CD4-positive, alpha-beta T cell treated with Interleukin-2 at 100 ng/mL for 4 hours (primary cell): Measurements from ENCODE around the gene FAR2.
"Not testable (repeated sequence)": the region's sequence is repeated elsewhere in the genome, so short reads cannot be mapped to it uniquely, and the experiment has no call there.

Source experiments
- DNase-seq: peaks from one replicate; pipeline ENCODE4 v3.0.0-alpha.2; 2020; ENCODE audit warnings: low spot score

The FAR2 gene

DNA sequence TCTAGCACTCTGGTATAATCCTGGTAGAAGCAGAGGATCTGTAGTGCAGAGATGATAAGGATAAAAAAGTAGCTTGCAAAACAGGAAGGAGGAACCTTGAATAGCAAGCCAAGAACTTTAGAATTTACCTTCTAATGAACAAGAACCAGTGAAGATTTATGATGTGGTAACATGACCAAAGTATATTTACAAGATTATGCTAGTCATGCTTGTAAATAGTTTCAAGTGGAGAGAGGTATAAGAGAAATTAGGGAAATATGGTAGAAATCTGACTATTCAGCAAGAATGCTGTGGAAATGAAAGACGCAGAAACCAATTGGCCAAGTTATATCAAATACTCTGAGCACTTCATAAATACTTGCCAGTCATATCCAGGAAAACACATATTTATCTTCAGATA, 184.1 kb downstream of the FAR2 start:
- no peak for DNase-seq

DNA sequence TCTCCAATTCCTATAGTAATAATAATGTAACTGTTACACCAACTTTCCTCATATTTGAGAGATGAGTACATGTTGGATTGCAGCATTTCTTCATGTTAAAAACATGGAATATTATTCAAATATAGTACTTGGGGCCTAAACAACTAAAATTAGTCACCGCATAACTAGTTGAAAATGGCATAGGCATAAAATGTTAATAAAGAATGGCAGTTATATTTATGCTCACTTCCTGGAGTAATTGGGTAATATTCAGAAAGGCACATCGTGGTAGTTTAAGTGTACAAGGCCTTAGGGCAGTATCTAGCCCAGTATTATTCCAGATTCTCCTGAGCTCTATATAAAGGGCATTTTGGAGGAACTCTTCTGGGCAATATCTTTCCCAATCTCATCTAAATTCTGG, 185.9 kb downstream of the FAR2 start:
- no peak for DNase-seq

DNA sequence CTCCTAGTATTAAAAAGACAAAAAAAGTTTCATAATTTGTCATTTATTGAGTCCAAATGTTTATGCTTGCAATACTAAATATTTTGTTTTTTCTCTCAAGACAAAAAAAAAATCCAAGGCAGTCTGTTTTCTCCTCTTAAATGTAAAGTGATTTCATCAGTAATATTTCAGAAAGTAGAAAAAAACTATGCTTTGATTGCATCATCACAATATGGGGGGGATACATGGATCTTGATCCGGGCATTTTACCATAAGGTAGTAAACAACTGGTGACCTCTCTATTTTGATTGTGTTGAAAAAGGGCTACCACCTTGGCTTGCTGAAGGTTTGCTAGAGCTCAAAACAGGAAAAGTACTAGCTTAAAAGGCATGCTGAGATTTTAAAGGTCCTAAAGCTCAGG, 188.2 kb downstream of the FAR2 start:
- no peak for DNase-seq

DNA sequence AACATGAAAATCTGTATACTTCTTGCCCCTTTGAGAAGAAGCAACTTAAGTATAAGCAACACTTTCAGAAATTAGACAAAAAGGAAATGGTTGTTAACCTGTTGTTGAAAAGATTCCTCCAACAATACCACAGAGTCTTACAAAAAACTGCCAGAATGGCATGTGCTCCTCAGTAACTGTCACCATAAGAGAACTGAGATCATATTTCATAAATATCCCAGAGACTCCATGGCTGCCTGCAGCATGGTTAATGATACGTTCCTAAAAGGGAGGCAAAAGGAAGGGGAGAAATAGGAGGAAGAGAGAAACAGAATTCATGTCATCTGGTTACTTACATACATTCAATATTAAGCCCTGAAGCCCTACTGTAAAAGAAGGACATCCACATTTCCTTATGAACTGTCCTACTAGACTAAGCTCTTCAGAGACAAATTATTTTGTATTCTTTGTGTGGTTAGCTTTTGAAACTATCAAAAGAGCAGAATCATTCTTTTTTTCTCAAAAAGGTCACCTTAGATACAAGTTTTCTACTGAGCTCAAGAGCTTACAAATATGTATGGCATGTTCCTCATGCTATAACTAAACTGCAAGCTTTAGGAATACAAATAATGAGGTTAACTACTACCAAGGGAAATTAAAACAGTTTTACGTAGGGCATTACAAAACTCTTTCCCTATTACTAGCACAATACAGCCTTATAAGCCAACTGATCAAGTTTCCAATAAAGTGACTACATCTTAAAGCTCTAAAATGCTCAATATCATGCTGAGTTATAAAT, 194.1 kb downstream of the FAR2 start:
- no peak for DNase-seq

DNA sequence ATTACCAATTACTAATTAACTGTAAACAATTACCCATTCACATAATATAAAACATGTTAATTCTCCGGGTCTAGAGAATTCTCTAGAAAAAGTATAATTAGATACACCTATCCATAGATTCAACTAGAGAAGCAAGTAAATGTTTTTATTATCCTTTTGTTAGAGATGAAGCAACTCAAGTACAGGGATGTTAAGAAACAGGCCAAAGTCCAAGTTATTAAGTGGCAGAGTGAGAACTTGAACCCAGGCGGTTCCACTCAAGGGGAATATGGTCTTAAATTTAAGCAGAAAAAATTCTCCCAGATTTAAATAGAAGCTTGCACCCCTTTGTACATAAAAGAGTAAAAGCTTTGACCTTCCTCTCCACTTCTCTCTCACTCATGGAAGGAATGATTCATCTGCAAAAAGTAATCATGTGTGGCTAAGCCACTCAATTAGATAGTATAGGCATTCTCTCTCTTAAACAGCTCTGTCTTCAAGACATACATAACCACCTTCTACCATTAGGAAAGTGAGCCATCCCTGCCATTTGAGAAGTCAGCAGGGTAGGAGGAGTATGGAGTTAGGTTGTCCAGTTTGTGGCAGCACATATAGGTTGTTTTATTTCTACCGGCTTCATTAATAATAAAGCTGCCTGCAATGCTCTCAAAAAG, 197.8 kb downstream of the FAR2 start:
- DNase-seq: no peak

DNA sequence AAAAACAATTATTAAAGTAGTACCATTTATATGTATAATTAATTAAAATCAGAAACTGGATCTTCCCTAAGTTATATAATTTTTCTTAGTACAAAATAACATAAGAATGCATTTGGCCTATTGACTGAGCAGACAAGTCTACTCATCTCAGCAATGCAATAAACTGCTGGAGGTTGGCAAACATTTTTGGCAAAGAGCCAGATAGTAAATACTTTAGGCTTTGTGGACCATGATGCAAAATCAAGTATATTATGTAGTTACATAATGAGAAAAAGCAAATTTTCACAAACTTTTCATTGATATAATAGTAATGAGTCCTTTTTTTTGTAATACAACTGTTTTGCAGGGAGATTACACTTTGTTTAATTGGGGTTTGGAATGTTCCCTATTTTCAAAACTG, 201.0 kb downstream of the FAR2 start:
- no peak for DNase-seq

DNA sequence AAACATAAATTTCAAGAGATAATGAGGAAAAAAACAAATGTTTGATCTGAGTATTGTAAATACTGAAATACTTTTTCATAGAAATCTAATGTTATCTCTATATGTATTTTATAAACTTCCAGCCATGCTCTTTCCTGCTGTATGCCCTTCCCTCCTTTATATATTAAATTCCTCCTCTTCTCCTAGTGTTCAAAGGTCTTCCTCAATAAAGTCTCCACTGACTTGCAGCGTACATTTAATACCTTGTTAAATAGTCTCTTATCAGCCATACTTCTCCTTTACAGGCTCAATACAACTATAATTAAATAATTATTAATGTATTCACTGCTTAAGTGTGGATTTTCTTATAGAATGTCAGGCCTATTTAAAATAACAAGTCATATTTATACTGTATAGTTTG, 205.9 kb downstream of the FAR2 start:
- no peak for DNase-seq

DNA sequence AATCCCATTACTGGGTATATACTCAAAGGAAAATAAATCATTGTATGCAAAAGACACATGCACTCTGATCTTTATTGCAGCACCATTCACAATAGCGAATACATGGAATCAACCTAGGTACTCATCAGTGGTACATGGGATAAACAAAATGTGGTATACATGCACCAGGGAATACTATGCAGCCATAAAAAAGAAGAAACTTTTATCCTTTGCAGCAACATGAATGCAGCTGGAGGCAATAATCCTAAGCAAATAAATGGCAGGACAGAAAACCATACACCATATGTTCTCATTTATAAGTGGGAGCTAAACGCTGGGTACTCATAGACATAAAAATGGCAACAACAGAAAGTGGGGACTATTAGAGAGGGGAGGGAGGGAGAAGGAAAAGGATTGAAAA, 216.0 kb downstream of the FAR2 start:
- DNase-seq: no peak

DNA sequence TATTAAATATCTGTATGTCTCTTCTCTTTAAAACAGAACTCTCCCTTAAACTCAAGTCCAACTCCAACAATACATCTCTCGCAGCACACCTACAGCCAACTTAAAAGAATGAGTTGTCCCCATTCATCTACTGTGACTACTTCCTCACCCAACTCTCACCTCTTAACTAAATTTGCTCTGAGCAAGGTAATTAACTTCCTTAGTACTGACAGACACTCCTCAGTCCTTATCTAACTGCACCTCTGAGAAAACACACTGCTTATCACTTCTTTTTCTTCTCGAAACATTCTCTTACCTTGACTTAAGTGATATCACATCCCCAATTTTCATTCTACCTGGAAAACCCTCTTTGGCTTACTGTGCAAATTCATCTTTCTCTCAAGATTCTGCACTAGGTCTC, 224.9 kb downstream of the FAR2 start:
- no peak for DNase-seq

DNA sequence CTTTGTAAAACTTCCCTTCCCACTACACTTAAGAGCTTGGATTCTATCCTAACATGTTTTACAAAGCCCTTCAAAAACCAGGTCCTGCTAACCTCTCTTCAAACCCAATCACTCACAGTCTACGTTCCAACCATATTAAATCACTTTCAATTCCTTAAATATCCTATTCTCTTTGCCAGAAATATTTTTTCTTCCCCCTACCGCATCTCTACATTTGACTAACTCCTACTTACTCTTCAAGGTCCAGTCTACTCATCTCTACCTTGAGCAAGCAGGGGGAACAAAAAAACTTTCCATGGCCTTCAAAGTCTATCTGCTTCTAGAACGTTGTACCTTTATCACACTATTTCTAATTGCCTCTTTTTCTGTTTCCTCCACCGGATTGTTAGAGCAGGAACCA, 225.8 kb downstream of the FAR2 start:
- no peak for DNase-seq

DNA sequence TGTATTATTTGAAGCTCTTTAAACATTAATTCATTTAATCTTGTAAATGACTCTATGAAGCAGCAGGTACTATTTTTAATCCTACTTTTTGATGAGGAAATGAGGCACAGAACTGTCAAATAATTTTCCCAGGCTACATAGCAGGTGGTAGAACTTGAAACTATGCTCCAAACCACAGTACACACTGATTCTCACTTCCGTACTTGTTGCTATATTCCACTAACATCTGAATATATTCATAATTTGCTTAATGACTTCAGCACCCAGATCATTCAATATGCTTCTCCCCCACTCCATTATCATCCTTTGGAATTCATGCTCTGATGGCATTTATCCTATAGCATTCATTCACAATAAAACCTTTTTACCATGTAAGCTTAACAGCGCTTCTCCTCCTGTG, 227.0 kb downstream of the FAR2 start:
- DNase-seq: no peak

DNA sequence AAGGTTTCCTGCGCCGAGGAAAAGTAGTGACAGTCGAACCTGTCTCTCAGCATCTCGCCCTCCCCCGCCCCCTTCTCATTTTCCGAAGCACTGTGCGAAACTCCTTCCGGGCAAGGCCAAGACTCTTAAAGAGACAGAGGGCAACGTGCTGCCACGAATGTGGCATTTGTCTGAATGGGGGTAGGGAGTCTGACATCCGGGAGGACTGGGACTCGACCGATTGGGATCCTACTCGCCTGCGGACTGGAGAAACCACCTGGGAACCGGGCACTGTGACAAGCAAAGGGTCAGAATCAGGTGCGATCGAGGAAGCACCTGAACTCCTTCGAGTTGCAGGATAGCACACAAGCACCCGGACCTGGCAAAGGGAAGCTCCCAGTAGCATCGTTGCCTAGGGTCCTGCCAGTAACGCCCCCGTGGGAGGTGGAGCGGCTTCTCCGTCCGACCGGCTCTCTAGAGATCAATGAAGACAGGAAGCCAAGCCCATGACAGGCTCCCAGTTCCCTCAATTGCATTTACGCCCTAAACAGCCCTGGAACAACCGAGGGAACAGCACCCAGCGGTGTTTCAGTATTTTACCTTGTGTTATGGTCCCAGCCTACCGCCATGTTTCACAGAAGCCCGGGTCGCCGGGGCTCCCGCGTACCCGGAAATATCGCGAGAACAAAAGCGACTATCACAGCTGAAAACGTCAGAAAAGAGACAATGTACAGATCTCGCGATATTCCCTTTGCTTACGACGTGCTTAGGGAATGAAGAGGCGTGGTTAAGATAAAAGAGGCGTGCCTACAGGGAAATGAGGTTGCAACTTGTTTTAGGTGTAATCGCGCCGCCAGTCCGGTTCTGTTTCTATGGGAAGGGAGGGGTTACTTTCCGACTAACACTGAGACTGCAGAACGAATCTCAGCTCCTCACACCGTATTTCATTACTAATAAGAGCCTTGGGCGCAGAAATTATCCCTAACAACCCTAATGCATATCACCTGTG, 231.8 kb downstream of the FAR2 start, which contains the start of gene ERGIC2:
ERGIC2 (minus strand) TSS at position 637 of the 988 bp plus-strand sequence. CDS start 9,539 bp downstream, outside the sequence.
- DNase-seq: peak; percentile 98

DNA sequence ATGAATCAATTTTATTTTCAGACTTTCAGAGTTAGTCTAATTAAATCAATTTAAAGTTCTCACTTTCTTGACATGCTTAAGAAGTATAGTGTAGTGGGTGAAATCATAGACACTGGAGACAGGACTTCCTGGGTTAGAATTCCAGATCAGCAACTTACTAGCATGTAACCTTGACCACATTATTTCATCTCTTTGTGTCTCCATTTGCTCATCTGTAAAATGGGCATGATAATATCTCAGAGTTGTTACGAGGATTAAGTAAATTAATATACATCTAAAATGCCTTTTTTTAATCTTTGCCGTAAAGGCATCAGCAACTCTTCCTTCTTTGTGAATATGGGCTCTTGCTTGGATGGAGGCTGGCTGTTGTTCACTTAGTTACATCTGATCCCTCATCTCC, 233.2 kb downstream of the FAR2 start:
- no peak for DNase-seq

DNA sequence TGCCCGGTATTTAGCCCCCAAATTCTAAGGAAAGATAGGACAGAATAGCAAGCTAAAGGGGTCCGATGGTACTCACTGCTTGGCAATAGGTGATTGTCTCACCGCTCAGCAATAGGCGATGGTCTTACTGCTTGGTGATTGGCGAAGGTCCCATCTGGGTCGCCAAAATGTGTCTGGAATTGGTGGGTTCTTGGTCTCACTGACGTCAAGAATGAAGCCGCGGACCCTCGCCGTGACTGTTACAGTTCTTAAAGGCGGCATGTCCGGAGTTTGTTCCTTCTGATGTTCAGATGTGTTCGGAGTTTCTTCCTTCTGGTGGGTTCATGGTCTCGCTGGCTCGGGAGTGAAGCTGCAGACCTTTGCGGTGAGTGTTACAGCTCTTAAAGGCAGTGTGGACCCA, 236.1 kb downstream of the FAR2 start:
- not testable (repeated sequence) for DNase-seq
